SHP77 (cell line): ENCODE results near the gene RERGL.
A peak's percentile ranks its signal among the peaks of the same experiment; 100 is the strongest.
"Not testable (repeated sequence)": the region's sequence is repeated elsewhere in the genome, so short reads cannot be mapped to it uniquely, and the experiment has no call there.

ENCODE experiments used
- DNase-seq, 2 experiments: peaks; one replicate each; lab custom pipeline; 2025; lab: John Stamatoyannopoulos, UW

Gene RERGL, protein sequence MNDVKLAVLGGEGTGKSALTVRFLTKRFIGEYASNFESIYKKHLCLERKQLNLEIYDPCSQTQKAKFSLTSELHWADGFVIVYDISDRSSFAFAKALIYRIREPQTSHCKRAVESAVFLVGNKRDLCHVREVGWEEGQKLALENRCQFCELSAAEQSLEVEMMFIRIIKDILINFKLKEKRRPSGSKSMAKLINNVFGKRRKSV

DNA sequence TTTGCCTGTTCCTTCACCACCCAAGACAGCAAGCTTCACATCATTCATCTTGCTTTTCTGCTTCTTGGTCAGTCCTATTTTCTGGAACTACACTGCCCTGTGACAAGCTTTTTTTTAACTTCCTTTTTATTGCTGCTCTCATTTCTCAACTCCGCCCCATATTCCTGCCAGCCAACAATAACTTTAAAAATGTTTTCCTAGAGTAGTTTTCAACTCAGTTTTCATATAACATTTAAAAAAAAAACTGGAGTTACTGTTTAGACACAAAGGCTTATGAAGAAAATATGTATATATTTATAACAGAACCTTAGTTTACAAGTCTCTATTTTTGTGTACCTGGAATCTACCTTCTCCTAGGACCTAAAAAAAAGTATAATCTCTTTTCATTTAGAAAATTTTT lies at the start of gene RERGL:
Gene RERGL (minus strand): TSS at position 101 of the 400 bp plus-strand sequence. CDS start 53 bp downstream, at position 48.
- no peak for DNase-seq

- no peak for DNase-seq
These were observed 49.3 kb upstream of the RERGL start for GRCh38 chr12:18139254-18139653.

GRCh38 chr12:18135509-18135908 lies 45.5 kb upstream of the RERGL start:
- DNase-seq: no peak

GRCh38 chr12:18135086-18135485 lies 45.1 kb upstream of the RERGL start:
- no peak for DNase-seq

GRCh38 chr12:18130851-18131250 lies 40.9 kb upstream of the RERGL start:
- DNase-seq: no peak

DNA sequence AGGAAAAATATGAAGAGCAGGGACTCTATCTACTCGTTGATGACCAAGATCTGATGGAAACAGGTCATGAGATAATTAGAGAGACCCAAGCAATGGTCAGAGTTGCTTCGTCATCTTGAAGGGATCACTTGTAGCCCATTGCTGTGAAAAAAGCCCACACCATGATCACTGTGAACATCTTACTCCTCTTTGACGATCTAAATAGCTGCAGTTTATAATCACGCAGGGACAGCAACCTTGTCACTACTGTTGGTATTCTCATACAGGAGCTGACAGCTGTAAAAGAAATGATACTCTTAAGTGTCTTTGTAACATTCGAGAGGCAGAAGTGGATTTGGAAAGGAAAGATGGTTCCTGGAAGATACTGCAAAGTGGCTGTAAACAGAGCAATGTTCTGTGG lies 33.7 kb upstream of the RERGL start:
- no peak for DNase-seq

DNA sequence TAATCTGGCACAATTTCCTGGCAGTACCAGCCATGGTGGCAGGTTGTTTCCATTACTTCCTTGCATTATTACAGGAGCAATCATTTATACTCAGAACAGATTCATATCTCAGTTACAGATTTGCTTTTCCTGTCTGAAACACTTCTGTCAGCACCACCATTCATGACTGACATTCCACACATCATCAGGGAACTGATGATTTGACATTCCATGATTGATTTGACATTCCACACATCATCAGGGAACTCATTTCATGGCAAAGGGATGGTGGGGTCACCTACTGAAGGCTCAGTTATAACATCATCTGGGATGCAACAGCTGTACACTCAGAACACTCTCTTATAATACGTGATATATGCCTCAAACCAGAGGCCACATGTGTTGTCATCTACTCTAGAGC lies 30.9 kb upstream of the RERGL start:
- no peak for DNase-seq

DNA sequence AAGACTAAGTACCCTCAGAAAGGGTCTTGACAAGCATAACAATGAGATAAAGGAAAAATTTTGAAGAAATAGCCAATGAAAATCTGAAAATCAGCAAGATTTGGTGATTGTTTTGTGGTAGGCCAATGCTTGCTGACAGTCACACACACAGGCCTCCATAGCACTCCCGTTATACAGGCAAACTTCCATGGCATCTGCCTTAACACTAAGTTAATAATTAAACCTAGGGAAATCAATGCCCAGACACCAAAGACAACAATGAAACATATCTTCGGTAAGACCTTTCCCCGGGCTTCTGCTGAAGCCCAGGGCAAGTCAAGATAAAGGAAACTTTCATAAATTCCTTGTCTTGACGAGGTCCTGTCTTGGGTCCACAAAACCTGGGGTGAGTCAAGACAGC lies 18.6 kb upstream of the RERGL start:
- DNase-seq: no peak

DNA sequence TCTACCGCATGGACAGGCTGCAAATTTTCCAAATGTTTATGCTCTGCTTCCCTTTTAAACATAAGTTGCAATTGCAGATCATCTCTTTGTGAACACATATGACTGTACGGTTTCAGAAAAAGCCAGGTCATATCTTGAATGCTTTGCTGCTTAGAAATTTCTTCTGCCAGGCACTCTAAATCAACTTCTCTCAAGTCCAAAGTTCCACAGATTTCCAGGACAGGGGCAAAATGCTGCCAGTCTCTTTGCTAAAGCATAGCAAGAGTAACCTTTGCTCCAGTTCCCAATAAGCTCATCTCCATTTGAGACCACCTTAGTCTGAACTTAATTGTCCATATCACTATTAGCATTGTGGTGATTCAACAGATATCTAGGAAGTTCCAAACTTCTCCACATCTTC lies 13.6 kb upstream of the RERGL start:
- no peak for DNase-seq

GRCh38 chr12:18101043-18101442 lies 11.1 kb upstream of the RERGL start:
- no peak for DNase-seq

DNA sequence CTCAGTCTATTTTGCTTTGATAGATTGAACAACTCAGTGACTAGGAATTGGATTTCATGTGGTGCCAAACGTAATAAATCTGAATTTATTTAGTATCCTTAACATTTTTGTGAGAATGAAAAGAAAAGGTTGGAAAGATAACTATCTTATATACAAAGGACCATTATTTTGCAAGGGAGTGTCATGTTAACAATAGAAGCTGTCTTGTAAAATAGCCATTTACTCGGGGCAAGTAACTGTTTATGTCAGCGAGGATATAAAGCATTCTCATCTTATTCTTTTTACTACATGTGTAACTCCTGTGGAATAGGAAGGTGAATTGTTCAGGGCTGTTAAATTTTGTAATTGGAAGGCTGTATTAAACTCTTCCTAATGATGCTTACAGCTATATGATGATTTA lies 5.9 kb downstream of the RERGL start:
- no peak for DNase-seq

DNA sequence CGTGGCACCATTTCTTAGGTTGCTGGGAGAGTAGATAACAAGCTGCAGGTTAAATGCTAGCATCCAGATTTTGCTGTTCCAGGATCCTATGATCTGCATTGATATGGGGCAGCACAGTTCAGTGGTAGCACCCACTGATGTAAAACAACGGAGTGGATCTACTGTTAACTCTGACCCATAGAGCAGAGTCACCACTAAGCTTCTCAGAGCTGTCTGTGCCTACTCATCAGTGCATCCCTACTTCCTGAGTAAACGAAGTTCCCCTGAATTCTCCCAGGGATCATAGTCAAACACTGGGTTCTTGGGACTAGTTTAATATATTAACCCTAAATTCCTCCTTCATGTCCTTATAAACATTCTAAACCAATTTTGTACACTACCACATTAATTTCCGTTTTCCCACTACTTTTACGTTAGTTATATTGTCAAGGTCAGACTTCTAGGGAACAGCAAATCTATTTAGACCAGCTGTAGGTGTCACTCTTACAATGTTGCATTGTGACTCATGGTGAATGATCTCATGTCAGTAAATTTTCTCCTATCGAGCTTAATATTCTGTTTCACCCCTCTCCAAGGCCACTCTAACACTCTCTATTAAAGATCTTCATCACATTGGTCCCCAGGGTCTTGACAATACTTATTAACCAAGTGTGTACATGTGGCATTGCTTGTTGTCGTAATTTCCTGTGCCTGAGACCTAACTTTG lies 10.3 kb downstream of the RERGL start:
- DNase-seq: no peak

DNA sequence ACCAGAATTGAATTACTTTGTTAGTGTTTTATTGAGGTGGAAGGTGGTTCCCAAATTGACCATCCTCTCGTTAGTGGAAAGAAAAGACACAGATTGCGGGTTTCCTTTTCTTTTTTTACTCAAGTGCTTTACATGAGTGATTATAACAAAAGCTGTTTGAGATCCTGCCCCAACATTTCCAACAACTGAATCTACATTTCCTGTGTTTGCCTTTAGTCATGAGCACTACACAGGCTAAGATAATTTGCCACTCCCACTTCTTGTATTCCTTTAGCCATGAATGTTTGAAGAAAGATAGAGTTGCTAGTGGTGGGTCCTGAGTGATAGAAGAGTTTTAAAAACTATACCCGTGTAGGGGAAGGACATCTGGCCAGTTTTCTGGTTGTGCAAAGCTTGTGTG lies 16.0 kb downstream of the RERGL start:
- DNase-seq: no peak

DNA sequence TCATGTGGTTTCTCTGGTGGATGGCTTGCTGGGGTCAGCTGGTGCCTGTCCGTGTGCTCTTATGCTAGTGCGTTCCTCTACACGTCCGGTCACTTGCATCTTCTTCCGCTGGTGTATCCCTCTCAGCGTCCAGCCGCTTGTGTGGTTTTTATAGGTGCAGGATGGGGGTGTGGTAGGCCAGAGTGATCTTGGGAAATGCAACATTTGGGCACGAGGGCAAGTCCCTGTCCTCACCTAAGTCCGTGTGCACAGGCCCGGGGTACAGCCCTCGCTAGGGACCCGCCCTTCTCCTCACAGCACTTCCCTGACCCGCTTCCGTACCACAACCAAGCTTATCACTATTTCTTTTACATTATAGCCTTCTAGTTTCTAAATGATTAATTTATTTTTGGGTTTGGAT lies 17.3 kb downstream of the RERGL start:
- DNase-seq: no peak

- no peak for DNase-seq
These were observed 18.7 kb downstream of the RERGL start for GRCh38 chr12:18071336-18071735.

DNA sequence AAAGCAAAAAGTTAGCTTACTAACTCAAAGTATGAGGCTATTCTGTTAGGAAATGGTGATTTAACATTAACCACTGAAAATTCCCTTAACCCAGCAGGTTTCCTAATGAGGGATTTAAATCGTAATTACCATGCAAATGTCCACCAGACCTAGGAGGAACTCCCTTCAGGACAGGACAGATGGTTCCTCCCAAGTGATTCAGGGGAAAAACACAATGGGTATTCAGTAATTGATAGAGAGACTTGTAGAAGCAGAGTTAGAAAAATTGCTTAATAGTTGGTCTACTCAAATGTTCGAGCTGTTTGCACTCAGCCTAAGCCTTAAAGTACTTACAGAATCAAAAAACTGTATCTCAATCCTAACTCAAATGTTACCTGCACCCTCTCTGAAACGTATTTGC lies 21.6 kb downstream of the RERGL start:
- no peak for DNase-seq

DNA sequence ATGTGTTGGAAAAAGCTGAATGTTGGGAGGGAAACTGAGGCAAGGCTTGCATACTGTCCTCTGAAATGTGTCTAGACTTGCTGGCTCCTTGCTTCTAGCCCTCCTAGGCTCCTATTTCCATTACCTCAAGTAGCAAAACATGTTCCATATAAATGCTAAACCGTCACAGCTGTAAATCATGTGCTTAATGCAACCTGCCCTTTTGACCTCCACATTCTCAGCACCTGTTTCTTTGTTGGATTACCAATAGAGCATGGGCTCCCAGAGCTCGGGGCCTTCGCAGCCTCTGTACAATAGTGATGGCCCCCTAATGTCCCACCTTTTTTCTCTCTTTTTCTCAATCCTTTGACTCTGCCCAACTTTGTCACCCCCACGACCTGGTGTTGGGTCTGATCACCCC lies 23.3 kb downstream of the RERGL start:
- no peak for DNase-seq

GRCh38 chr12:18062867-18063266 lies 27.1 kb downstream of the RERGL start:
- not testable (repeated sequence) for DNase-seq

- DNase-seq: no peak
These were observed 32.9 kb downstream of the RERGL start for GRCh38 chr12:18057051-18057450.

DNA sequence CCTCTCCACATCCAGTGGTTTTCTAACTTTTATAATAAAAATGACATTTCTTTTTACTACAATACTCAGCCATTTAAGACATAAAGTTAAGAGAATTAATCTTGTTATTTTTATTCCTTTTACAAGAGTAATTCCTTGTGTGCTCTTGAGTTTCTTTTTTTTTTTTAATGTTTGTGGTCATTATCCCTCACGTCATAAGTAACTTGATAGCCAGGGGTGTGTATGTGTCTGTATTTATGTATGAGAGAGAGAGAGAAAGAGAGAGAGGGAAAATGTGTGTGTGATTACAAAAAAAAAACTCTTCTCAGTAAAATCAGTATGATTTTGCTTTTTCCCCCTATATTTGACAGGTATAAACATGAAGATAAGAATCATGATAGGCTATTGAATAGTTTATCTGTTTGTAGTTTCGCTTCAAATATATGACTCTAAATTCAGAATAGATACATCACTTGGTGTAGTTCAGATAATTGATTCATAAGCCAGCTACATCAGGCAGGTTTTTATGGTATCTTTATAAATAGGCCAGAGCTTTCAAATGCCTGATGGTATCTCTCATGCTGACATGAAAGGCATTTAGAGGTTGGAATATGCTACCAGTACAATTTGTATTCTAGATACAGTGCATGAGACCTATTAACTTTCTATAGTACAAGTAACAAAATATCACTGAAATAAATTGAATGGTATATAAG lies 34.9 kb downstream of the RERGL start:
- DNase-seq: no peak

- peak in 1 of 2 experiments; percentile 1 for DNase-seq
These were observed 44.5 kb downstream of the RERGL start for GRCh38 chr12:18045446-18045992.

- not testable (repeated sequence) for DNase-seq
These were observed 49.8 kb downstream of the RERGL start for GRCh38 chr12:18040060-18040742.
